ENCODE data around the gene CDPF1.

CDPF1 gene

DNA sequence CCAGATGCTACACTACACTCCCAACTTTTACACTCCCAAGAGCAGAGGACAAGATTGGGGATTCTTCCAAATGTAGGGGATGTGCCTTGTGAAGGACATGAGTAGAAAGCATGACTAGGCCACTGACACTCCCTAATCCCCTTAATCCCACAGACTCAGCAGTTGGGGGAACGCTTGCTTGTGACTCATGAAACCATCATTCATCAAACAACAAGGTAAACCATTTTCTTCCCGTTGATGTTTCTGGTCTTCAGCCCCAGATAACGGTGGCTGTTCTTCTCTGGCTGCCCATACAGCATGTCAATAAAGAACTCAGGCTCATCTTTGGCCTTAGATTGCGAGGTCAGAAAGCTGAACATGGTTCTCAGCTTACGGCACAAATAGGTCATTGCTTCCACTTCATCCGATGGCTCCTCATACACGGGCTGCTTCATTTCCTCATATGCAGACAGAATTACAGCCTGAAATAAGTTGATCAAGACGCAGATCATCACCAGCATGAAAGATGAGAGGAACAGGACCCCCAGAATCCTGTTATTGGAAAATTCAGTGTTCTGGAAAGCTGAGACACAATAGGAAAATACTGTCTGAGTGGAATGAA, 6.4 kb upstream of the CDPF1 start:
- DNase-seq = no peak

DNA sequence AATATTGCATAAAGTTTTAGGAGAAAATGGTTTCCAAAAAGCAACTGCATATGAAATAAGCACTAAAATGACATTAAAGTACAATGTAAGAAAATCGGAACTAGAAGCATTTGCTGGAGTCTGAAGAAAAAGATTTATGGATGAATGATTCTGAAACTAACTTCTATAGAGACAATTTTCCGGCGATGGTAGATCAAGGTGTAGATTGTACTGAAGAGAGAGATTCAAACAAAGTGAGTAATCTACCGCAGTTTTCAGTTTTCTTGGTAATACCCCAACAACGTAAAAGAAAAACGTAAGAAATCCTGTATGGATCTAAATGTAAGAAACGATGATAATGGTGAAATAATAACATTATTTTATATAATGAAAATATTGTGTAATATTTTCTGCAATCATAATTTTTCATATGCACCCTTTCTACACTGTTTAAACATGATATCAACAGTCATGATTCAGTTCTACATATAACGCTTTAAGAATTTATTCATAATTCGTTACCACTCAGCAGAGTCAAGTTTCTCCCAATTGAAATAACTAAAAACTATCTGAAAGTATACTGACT, 1.8 kb upstream of the CDPF1 start:
- DNase-seq = no peak

GRCh38 chr22:46251266-46251665, 1.2 kb upstream of the CDPF1 start:
- no peak for DNase-seq

GRCh38 chr22:46250783-46251125, 661 bp upstream of the CDPF1 start:
- peak in 1 of 6 experiments; percentile 22 for DNase-seq

- no peak for DNase-seq
Observed at GRCh38 chr22:46247443-46247975, 2.6 kb downstream of the CDPF1 start.

DNA sequence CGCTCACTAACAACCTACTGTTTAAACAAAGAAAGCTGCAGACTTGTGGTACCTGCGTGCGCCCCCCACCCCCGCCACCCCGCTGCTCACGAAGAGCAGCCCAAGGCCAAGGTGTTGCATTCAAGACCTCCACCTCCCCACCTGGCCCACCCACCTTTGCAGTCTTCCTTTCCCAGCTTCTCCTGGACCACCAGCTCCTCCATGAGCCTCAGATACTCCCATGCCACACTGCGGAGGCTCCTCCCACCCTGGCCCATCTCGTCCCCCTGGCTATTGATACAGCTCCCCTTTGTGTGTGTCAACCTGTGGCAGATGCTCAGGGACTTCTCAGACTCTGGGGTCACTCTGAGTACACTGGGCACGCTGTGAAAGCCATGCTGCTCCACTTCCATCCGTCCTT, 3.9 kb downstream of the CDPF1 start:
- DNase-seq = no peak

- no peak for DNase-seq
Observed at GRCh38 chr22:46245511-46245910, 4.6 kb downstream of the CDPF1 start.

GRCh38 chr22:46244771-46245170, 5.3 kb downstream of the CDPF1 start:
- DNase-seq = no peak

DNA sequence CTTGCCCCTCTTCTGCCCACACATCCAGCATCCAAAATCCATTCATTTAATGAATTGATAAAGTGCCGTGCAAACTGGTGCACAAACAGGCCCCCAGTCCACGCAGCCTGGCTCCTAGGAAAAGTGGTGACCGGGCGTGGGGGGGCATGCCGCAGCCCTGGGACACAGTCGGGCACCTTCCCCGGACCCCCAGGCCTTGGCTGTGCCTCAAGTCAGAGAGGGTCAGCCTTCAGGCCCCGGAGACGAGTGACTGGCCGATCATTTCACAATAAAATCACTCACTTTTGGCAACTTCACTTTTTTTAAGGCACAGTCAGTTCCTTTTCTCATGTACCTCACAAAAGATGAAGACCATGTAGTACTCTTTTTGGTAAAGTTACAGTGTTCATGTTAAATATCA, 8.0 kb downstream of the CDPF1 start:
- DNase-seq = no peak

DNA sequence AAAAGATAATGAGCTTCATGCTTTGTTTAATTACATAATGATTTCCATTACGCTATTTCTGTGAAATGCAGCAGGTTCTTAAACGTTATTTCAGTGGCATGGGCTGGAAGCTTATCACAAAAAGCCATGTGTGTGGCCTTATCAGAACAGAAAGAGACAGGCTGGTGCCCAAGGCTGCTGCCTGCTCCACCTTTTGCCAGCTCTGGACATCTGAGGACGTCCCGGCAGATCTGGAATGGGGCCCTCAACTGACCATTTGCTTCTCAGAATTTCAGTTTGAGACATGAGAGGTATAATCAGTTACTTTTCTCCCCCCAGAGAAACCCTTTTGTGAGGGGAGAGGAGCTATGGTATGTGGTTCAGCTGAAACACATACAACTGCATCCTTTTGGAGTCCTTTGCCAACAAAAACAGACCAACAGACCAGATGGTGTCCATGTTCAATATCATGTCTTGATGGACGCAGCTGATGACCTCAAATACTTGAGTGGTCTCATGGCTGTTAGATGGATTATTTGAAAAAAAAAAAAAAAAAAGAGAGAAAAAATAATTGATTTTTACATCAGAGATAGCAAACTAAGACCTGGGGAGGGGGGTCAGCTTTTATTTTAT, 8.6 kb downstream of the CDPF1 start:
- DNase-seq = no peak

DNA sequence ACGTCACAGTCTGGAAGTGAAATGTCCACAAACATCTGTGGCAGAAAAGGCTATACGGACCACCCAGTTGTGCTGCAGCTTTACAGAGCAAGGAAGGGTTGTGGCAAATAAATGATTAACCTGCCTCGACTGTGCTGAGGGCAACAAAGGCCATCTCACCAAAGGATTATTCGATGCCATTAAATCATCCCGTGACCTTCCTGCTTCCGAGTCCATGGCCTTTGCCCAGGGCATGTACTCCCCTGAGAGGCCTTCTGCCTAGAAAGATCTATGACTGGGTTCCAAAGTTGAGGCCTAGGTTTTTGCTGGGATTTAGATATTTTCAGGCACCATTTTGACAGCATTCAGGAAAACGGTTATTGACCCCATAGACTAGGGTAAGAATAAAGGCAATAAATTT, 9.2 kb downstream of the CDPF1 start:
- no peak for DNase-seq

- DNase-seq = no peak
Observed at GRCh38 chr22:46240506-46240905, 9.6 kb downstream of the CDPF1 start.

GRCh38 chr22:46240073-46240472, 10.0 kb downstream of the CDPF1 start:
- no peak for DNase-seq

DNA sequence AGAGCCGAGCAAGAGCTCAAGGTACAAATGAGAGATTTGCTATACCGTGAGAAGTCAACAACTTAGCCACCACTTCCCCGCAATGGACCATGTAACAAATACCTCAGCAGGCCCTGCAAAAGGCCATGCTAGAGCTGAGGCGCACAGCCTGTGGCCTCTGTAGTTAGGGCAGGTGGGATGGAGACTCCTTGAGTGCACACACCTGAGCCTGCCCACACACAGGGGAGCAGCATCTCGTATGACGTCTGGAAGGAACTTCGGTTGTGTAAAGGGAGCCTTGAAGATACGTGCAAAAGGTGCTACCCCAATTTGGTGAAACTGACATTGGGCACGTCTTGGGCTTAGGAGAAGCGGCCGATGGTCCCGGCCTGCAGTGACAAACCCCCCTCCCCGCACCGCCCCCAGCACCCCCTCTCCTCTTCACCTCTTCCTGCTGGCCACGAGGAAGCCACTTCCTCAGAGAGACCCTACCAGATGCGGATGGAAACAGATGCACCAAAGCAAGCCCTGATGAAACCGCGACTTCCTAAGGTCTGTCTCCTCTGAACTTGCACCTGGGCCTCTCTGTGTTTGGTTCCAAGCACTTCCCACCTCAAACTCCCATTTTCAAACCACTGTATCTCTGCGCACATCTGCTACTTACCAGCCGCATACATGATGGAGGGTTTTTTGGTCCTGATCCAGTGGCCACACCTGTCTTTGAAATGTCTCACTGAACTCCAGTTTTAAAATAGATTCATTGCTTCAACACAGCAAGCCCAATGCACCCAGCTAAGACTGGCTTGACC, 10.6 kb downstream of the CDPF1 start:
- DNase-seq = peak in 2 of 6 experiments; percentile 12 to 36

GRCh38 chr22:46238541-46238940, 11.6 kb downstream of the CDPF1 start:
- no peak for DNase-seq

DNA sequence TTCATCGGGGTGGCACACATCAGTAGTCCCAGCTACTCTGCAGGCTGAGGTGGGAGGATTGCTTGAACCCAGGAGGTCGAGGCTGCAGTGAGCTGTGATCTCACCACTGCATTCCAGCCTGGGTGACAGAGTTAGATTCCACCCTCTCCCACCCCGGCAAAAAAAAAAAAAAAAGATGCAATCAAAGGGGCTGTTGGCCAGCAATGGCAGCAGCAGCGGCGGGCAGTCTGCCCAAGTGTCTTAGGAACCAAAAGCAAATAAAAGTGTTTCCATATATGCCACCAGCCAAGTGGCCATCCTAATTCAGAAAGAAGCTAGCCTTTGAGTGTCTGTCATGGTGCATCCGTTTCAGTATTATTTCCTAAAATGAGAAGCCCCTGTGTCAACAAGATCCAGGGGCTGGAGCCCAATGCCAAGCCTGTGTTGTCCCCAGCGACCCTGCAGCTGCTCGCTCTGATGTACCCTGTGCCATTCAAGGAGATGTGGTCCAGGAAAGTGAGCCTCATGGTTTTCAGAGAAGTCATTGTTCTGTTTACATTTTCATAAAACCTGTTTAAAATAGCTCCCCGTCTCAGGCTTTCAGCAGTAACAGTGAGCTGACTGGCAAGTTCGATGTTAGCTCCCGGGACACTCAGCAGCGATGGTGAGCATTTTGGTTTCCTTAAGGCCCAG, 12.5 kb downstream of the CDPF1 start:
- DNase-seq = no peak

- DNase-seq = no peak
Observed at GRCh38 chr22:46234969-46235368, 15.1 kb downstream of the CDPF1 start.

GRCh38 chr22:46233231-46233630, 16.9 kb downstream of the CDPF1 start:
- no peak for DNase-seq

DNA sequence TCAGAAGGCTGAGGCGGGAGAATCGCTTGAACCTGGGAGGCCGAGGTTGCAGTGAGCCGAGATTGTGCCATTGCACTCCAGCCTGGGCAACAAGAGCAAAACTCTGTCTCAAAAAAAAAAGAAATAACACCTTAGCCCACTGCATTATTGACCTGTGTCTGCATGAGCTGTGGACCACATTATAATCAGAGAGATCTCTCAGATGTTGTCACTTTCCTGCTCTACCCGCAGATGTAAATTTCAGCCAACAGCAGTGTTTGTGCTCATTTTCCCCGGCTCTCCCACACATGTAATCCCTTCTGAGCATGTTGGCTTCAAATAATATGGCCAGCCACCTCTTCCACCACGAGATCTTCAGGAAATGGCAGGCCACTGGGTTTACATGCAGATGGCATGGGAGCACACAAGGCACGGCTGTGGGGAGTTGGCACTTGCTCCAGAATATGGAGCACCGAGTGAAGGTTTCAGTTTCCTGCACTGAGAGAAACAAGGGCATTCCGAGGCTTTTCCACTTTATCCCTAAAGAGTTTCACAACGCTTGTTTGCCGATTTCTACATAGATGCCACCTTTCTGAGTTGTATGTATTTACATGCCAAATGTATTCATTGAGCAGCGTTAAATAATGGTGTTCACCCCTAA, 19.7 kb downstream of the CDPF1 start:
- DNase-seq = no peak

DNA sequence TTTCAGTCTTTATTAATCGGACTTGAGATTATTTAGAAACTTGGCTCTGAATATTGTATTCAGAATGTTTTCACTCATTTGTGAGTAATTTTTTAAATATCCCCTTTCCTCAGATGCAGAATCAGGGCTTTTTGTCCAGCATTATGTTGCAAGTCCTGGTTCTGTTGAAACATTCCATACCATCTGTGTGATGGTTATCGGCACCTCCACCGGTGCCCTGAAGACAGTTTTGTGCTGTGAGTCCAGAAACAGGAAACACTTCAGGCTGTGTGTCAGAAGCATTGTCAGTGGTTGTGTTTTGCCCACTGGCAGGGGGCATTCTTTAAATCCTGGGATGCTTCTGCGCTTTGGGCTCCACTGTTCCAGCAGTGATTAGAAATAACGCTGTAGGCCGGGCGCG, 20.4 kb downstream of the CDPF1 start:
- DNase-seq = no peak

DNA sequence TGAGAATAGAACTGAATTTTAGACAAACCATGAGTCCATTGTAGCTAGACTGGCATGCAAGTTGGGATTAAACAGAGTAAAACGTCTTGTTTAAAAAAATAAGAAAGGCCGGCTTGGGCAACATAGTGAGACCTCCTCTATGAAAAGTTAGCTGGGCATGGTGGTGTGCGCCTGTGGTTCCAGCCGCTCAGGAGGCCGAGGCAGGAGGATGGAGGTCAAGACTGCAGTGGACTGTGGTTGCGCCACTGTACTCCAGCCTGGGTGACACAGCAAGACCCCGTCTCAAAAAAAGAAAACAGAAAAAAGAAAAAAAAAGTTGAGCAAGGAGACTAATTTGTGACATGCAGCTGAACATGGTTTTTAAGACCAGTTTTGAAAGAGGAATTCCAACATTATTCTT, 23.5 kb downstream of the CDPF1 start:
- DNase-seq = no peak

DNA sequence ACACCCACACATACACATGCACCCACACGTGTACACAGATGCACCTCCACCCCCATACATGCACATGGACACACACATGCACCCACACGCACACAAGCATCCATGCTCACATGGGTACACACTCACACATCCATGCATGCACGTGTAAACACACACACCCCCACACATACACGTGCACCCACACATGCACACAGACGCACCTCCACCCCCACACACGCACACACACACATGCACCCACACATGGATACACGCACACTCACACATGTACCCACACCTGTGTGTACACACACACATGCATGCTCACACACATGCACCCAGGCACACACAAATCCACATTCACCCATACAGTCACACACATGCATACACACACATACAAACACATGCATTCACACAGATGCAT, 24.5 kb downstream of the CDPF1 start:
- no peak for DNase-seq

DNA sequence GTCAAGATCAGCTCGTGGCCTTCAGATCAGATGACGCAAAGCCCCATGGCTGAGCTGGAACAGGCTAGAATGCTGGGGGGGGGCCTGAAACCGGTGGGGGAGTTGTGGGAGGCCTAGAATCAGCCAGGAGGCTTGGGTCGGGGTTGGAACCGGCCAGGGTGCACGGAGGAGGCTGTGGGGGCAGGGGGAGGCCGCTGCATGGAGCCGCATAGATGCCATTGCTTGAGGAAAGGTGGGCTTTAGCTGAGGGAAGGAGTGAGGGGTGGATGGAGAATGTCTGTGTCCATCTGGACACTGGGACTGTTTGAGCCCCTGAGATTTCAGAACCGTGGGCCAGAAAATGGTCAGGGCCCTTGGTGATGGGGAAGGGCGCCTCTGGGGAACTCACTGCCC, 25.2 kb downstream of the CDPF1 start:
- no peak for DNase-seq

Measured in stimulated activated naive CD4-positive, alpha-beta T cell (primary cell).